DND-41 (cell line): Measurements from ENCODE around the gene UCK2.
A peak's percentile ranks its signal among the peaks of the same experiment; 100 is the strongest.

Source experiments
- ATAC-seq: fragments of 200-7000 bp; cut with Tn5 transposase; 3 replicates; pipeline ENCODE4 v1.9.1; 2021; ENCODE audit warnings: low read depth; ENCODE audit not compliant: insufficient read depth
- DNase-seq: peaks from one replicate; pipeline ENCODE4 v3.0.0-alpha.2; 2020
- H2AFZ ChIP-seq: 2 replicates; pipeline ENCODE4 v1.6.0; 2012; ENCODE audit warnings: low read depth, low read length
- H3K27ac ChIP-seq: 2 replicates; pipeline ENCODE4 v1.5.1; 2012; ENCODE audit warnings: low read length, inconsistent platforms
- H3K27me3 ChIP-seq: fragments of 200-600 bp; sonication (generic); 2 replicates; pipeline ENCODE4 v1.6.0; 2012; ENCODE audit warnings: low read length, mild to moderate bottlenecking, inconsistent platforms; ENCODE audit not compliant: insufficient read depth, poor library complexity
- H3K36me3 ChIP-seq: 2 replicates; pipeline ENCODE4 v1.5.1; 2012; ENCODE audit warnings: low read length, inconsistent platforms; ENCODE audit not compliant: insufficient read depth
- H3K4me1 ChIP-seq: 2 replicates; pipeline ENCODE4 v1.5.1; 2012; ENCODE audit warnings: mild to moderate bottlenecking, low read length; ENCODE audit not compliant: insufficient read depth
- H3K4me2 ChIP-seq: 2 replicates; pipeline ENCODE4 v1.6.0; 2012; ENCODE audit warnings: mild to moderate bottlenecking, moderate library complexity, low read length, inconsistent platforms; ENCODE audit not compliant: insufficient read depth
- H3K4me3 ChIP-seq, 2 experiments: fragments of 200-600 bp in 1 of 2; shearing (Covaris generic) in 1 of 2; 2 replicates each; pipeline ENCODE4 v1.5.1; 2012 to 2016; ENCODE audit warnings: inconsistent platforms in 2 of 2, low read length in 2 of 2, mild to moderate bottlenecking in 2 of 2, low read depth in 1 of 2, moderate library complexity in 1 of 2
- H3K79me2 ChIP-seq: 2 replicates; pipeline ENCODE4 v1.6.0; 2012; ENCODE audit warnings: low read length, inconsistent platforms; ENCODE audit not compliant: insufficient read depth
- H3K9ac ChIP-seq: 2 replicates; pipeline ENCODE4 v1.6.0; 2012; ENCODE audit warnings: low read depth, mild to moderate bottlenecking, inconsistent platforms, low read length, moderate library complexity
- H3K9me3 ChIP-seq: 2 replicates; pipeline ENCODE4 v1.5.1; 2012; ENCODE audit warnings: low read length, moderate library complexity, mild to moderate bottlenecking, inconsistent platforms; ENCODE audit not compliant: insufficient read depth, severe bottlenecking
- H4K20me1 ChIP-seq: 2 replicates; pipeline ENCODE4 v1.6.0; 2012; ENCODE audit warnings: low read length; ENCODE audit not compliant: insufficient read depth
- CTCF ChIP-seq: IDR thresholded peaks from 2 replicates; pipeline ENCODE4 v1.5.1; 2012; ENCODE audit warnings: borderline replicate concordance, low read length, moderate library complexity, mild to moderate bottlenecking; ENCODE audit not compliant: poor library complexity, severe bottlenecking; ENCODE audit errors: extremely low read depth
- EZH2 ChIP-seq: IDR thresholded peaks from 3 replicates; pipeline ENCODE4 v1.6.1; 2012; ENCODE audit warnings: borderline replicate concordance, low read depth, mild to moderate bottlenecking, moderate library complexity, low read length, inconsistent platforms; ENCODE audit not compliant: severe bottlenecking

UCK2 gene

GRCh38 chr1:165875171-165875570 lies 47.8 kb downstream of the UCK2 start:
- peaks cover 61% of the 10 kb centered on the region; the same call in 1 of the 2 replicates for H4K20me1 ChIP-seq
- ATAC-seq (peak; percentile 25), DNase-seq (peak; percentile 55)
- peaks cover 98% of the 10 kb centered on the region for H3K4me1 ChIP-seq
- H3K79me2 ChIP-seq: peaks cover 95% of the 10 kb centered on the region
- no peaks in the 10 kb centered on the region for H3K9me3 ChIP-seq
- peaks cover 37% of the 10 kb centered on the region for H3K36me3 ChIP-seq
- H3K4me2 ChIP-seq: peak overlapping the region; percentile 6; the same call in 1 of the 2 replicates
- H3K27ac ChIP-seq: peak overlapping the region; percentile 82
- no peak overlapping the region for H3K4me3 ChIP-seq
- no peak overlapping the region for H2AFZ ChIP-seq
- H3K27me3 ChIP-seq: no peaks in the 10 kb centered on the region
- no peak overlapping the region for H3K9ac ChIP-seq
- no peak for TF ChIP-seq EZH2
- TF ChIP-seq CTCF: no peak

DNA sequence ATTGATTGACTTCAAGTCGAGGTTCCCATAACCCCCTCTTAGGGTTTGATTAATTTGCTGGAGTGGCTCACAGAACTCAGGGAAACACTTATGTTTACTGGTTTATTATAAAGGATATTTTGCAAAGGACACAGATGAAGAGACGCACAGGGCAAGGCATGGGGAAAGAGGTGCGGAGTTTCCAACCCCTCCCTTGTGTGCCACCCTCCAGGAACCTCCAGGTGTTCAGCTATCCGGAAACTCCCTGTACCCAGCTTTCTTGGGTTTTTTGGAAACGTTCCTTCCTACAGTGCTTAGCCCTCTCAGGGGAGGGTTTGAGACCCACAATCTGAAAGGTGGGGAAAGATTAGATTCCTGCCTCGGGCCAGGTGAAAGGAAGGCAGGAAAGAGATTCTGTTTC lies 48.2 kb downstream of the UCK2 start:
- no peak for ATAC-seq
- TF ChIP-seq CTCF (no peak), EZH2 (no peak)
- no peak overlapping the region for H3K4me3 ChIP-seq
- no peak overlapping the region for H3K9ac ChIP-seq
- DNase-seq: no peak
- no peaks in the 10 kb centered on the region for H3K27me3 ChIP-seq
- peaks cover 37% of the 10 kb centered on the region for H3K36me3 ChIP-seq
- H3K4me2 ChIP-seq: no peak overlapping the region; the same call in 1 of the 2 replicates
- H4K20me1 ChIP-seq: peaks cover 65% of the 10 kb centered on the region
- H3K79me2 ChIP-seq: peaks cover 96% of the 10 kb centered on the region
- H3K27ac ChIP-seq: peak overlapping the region; percentile 82
- no peaks in the 10 kb centered on the region for H3K9me3 ChIP-seq
- peaks cover 96% of the 10 kb centered on the region for H3K4me1 ChIP-seq
- H2AFZ ChIP-seq: no peak overlapping the region

- Histone ChIP-seq H3K4me2 (no peak overlapping the region), H2AFZ (no peak overlapping the region), H3K36me3 (peaks cover 37% of the 10 kb centered on the region), H3K4me1 (peaks cover 93% of the 10 kb centered on the region), H3K9me3 (no peaks in the 10 kb centered on the region), H3K9ac (no peak overlapping the region), H3K79me2 (peaks cover 96% of the 10 kb centered on the region), H3K27me3 (no peaks in the 10 kb centered on the region), H4K20me1 (peaks cover 70% of the 10 kb centered on the region), H3K4me3 (no peak overlapping the region), H3K27ac (peak overlapping the region; percentile 82)
- DNase-seq (no peak), ATAC-seq (no peak)
- TF ChIP-seq EZH2 (no peak), CTCF (no peak)
Observed at GRCh38 chr1:165876121-165876520, 48.7 kb downstream of the UCK2 start.

- no peak for DNase-seq
- peaks cover 82% of the 10 kb centered on the region for H4K20me1 ChIP-seq
Observed at GRCh38 chr1:165877411-165877810, 50.0 kb downstream of the UCK2 start.

More at GRCh38 chr1:165877411-165877810, 50.0 kb downstream of the UCK2 start:
- Histone ChIP-seq H3K36me3 (peaks cover 49% of the 10 kb centered on the region), H3K4me1 (peaks cover 84% of the 10 kb centered on the region), H3K27me3 (no peaks in the 10 kb centered on the region), H3K4me2 (no peak overlapping the region), H3K9ac (no peak overlapping the region), H3K79me2 (peaks cover 100% of the 10 kb centered on the region), H3K9me3 (no peaks in the 10 kb centered on the region), H3K4me3 (no peak overlapping the region), H2AFZ (no peak overlapping the region), H3K27ac (no peak overlapping the region)
- ATAC-seq: no peak
- no peak for TF ChIP-seq EZH2
- no peak for TF ChIP-seq CTCF
